PC-9 (cell line): ENCODE measurements around the gene PMM2. TPM values are rescaled to one million over a fixed set of nuclear protein-coding genes. Genes with fewer than 3 reads are reported as not detected.

Experiments
- BruUV-seq: library from RNA; stranded (reverse); fragments of 400-500 nt; replicated peaks from 2 replicates; lab custom pipeline; 2021; lab: Mats Ljungman, UMichigan
- CTCF ChIA-PET: fragments of 300-600 bp; sonication (Branson Sonifier 250); formaldehyde crosslinking; loops from one replicate; lab custom pipeline; 2022; ENCODE audit warnings: antibody characterized with exemption; lab: Charles Lee
- POLR2A ChIA-PET: fragments of 300-600 bp; sonication (Branson Sonifier 250); formaldehyde crosslinking; loops from one replicate; lab custom pipeline; 2022; ENCODE audit warnings: antibody characterized with exemption; ENCODE audit not compliant: unreplicated experiment; lab: Charles Lee
- DNase-seq, 2 experiments: peaks; one replicate each; pipeline versions ENCODE4 v3.0.0 to v3.0.0-alpha.2; 2015 to 2022; ENCODE audit warnings: mixed read lengths in 1 of 2
- H2AFZ ChIP-seq: fragments of 200-600 bp; sonication (generic); 2 replicates; pipeline ENCODE4 v1.8.1; 2017; ENCODE audit warnings: antibody characterized with exemption
- H3F3A ChIP-seq: fragments of 200-600 bp; sonication (generic); 2 replicates; pipeline ENCODE4 v1.8.1; 2017; ENCODE audit warnings: antibody characterized with exemption, mild to moderate bottlenecking, low read depth; ENCODE audit not compliant: insufficient read depth
- H3K27ac ChIP-seq: fragments of 200-600 bp; sonication (generic); 2 replicates; pipeline ENCODE4 v1.6.1; 2016; ENCODE audit warnings: mixed run types
- H3K27me3 ChIP-seq: fragments of 200-600 bp; sonication (generic); 2 replicates; pipeline ENCODE4 v1.6.1; 2016; ENCODE audit warnings: low read depth, mixed run types; ENCODE audit not compliant: insufficient read depth
- H3K36me3 ChIP-seq: fragments of 200-600 bp; sonication (generic); 2 replicates; pipeline ENCODE4 v1.6.1; 2016; ENCODE audit warnings: low read depth, mixed run types
- H3K4me1 ChIP-seq: fragments of 200-600 bp; sonication (generic); replicated peaks from 2 replicates; pipeline ENCODE4 v1.6.1; 2016; ENCODE audit warnings: mixed run types; ENCODE audit not compliant: insufficient read depth
- H3K4me2 ChIP-seq: fragments of 200-600 bp; sonication (generic); 2 replicates; pipeline ENCODE4 v1.6.1; 2017; ENCODE audit warnings: mixed run types
- H3K4me3 ChIP-seq: fragments of 200-600 bp; sonication (generic); 2 replicates; pipeline ENCODE4 v1.6.1; 2016; ENCODE audit warnings: mixed run types
- H3K79me2 ChIP-seq: fragments of 200-600 bp; sonication (generic); 2 replicates; pipeline ENCODE4 v1.6.1; 2017; ENCODE audit warnings: low read depth, mixed run types
- H3K9me2 ChIP-seq: fragments of 200-600 bp; sonication (generic); 2 replicates; pipeline ENCODE4 v1.8.1; 2017; ENCODE audit warnings: mild to moderate bottlenecking; ENCODE audit not compliant: insufficient read depth
- H3K9me3 ChIP-seq: fragments of 200-600 bp; sonication (generic); 2 replicates; pipeline ENCODE4 v1.8.1; 2016; ENCODE audit warnings: low read depth; ENCODE audit not compliant: insufficient read depth
- H4K20me1 ChIP-seq: fragments of 200-600 bp; sonication (generic); 2 replicates; pipeline ENCODE4 v1.8.1; 2017; ENCODE audit not compliant: insufficient read depth
- CTCF ChIP-seq: fragments of 200-600 bp; sonication (generic); conservative IDR thresholded peaks from 2 replicates; pipeline ENCODE4 v1.6.1; 2017; ENCODE audit warnings: mixed run types, antibody characterized with exemption, mild to moderate bottlenecking, moderate library complexity
- EZH2 ChIP-seq: fragments of 200-600 bp; sonication (generic); IDR thresholded peaks from 2 replicates; pipeline ENCODE4 v1.8.0; 2017; ENCODE audit warnings: antibody characterized with exemption, low read depth
- intact Hi-C: fragments of 100-400 bp; cut with micrococcal nuclease; formaldehyde crosslinking; loops from one replicate; pipeline ENCODE4 v1.10.0; 2022; ENCODE audit not compliant: unreplicated experiment
- total RNA-seq: library from RNA; stranded (reverse); gene quantifications from 2 replicates; pipeline ENCODE4 v1.2.3, GENCODE V29; 2021

Gene PMM2
- total RNA-seq, 1 experiment from 2014 or later: 54.4 TPM

DNA sequence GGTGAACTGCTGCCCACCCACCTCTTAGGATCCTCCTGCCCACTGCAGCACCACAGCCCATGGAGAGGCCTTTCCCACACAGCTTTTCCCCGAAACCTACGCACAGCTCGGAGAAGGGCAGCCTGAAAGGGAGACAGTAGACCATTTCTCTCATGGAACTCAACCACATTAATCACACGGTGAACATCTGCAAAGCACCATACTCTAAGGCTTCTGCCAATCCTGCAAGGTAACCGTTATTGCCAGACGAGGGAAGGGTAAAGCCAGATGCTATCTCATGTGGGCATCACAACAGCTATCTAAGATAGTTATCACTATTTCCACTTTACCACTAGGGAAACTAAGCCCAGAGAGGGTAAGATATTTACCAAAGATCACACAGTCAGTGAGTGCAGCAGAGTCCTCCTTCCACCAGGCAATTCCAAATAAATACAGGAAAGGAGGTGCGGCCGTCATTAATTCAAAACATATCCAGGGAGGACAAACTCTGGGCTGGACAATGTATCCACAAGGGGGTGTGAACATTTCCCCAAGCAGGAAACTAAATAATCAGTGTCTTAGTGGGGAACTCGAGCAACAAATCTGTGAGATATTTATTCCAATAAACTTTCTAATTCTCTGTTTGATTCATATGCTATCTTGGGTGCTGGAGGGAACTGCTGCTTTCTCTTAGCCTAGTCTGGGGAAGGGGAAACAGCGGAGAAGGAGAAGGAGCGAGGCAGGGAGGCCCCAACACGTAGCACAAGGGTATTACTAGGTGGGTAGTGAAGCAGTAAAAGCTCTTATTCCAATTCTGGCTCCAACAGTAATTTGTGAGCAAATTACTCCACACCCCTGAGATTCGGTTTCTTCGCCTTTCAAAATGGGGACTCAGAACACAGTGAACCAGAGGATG is 923 bp upstream of the PMM2 start:
- Histone ChIP-seq H3K9me2 (no peaks in the 10 kb centered on the region), H3K27me3 (no peaks in the 10 kb centered on the region), H3K79me2 (peaks cover 66% of the 10 kb centered on the region), H3K4me3 (peak overlapping the region; percentile 96), H3K4me2 (peak overlapping the region; percentile 96), H4K20me1 (peaks cover 32% of the 10 kb centered on the region), H3F3A (peaks cover 8% of the 10 kb centered on the region), H2AFZ (peak overlapping the region; percentile 91), H3K9me3 (no peaks in the 10 kb centered on the region), H3K36me3 (0 out of 2 replicates have a peak, but pooled peaks cover 8% of the 10 kb centered on the region), H3K27ac (peak overlapping the region; percentile 75), H3K4me1 (peaks cover 22% of the 10 kb centered on the region)
- ChIA-PET POLR2A (interaction anchor here (1.2 kb wide), 1 partner anchor 72 kb away, joined by 20 read pairs; the partner anchor contains the start of gene CARHSP1), CTCF (no interaction called here)
- intact Hi-C loops: loop anchor here (1.0 to 5.0 kb wide), 5 partner anchors 20 to 166 kb away; partner anchors contain the start of genes CARHSP1 and USP7
- TF ChIP-seq EZH2 (no peak), CTCF (no peak)
- DNase-seq: no peak
- BruUV-seq: TSS peak; percentile 73

- ChIA-PET CTCF (no interaction called here), POLR2A (no interaction called here)
- H3K27ac ChIP-seq: peak overlapping the region; percentile 75
- H4K20me1 ChIP-seq: peaks cover 44% of the 10 kb centered on the region
- intact Hi-C loops: loop anchor here (2.0 to 5.0 kb wide), 2 partner anchors 164 to 337 kb away; partner anchors contain the start of gene USP7
- peak overlapping the region; percentile 96 for H3K4me3 ChIP-seq
- H3K27me3 ChIP-seq: no peaks in the 10 kb centered on the region
- DNase-seq: peak in 1 of 2 experiments; percentile 44
- peaks cover 20% of the 10 kb centered on the region for H3K36me3 ChIP-seq
- TF ChIP-seq CTCF (no peak), EZH2 (no peak)
- peaks cover 78% of the 10 kb centered on the region for H3K79me2 ChIP-seq
- H3K4me2 ChIP-seq: peak overlapping the region; percentile 96
- peaks cover 16% of the 10 kb centered on the region; the same call in 1 of the 2 replicates for H3F3A ChIP-seq
- H2AFZ ChIP-seq: peak overlapping the region; percentile 87
- H3K4me1 ChIP-seq: peaks cover 22% of the 10 kb centered on the region
- no peaks in the 10 kb centered on the region for H3K9me3 ChIP-seq
- BruUV-seq: no TSS peak
- H3K9me2 ChIP-seq: no peaks in the 10 kb centered on the region
These were observed 512 bp downstream of the PMM2 start for GRCh38 chr16:8798174-8798527.

GRCh38 chr16:8798535-8799157 is 1.0 kb downstream of the PMM2 start:
- intact Hi-C loops: loop anchor here (2.0 to 5.0 kb wide), 2 partner anchors 164 to 336 kb away; partner anchors contain the start of gene USP7
- no peaks in the 10 kb centered on the region for H3K9me2 ChIP-seq
- POLR2A ChIA-PET: no interaction called here

More at GRCh38 chr16:8798535-8799157, 1.0 kb downstream of the PMM2 start:
- H3F3A ChIP-seq: peaks cover 16% of the 10 kb centered on the region; the same call in 1 of the 2 replicates
- peaks cover 46% of the 10 kb centered on the region for H4K20me1 ChIP-seq
- peaks cover 81% of the 10 kb centered on the region for H3K79me2 ChIP-seq
- H3K4me3 ChIP-seq: peak overlapping the region; percentile 96
- H3K27ac ChIP-seq: no peak overlapping the region; the same call in 1 of the 2 replicates
- H3K9me3 ChIP-seq: no peaks in the 10 kb centered on the region
- no peak overlapping the region for H2AFZ ChIP-seq
- peaks cover 22% of the 10 kb centered on the region for H3K36me3 ChIP-seq
- CTCF ChIA-PET: no interaction called here
- BruUV-seq: no TSS peak
- H3K27me3 ChIP-seq: no peaks in the 10 kb centered on the region
- H3K4me1 ChIP-seq: peaks cover 22% of the 10 kb centered on the region
- no peak for DNase-seq
- peak overlapping the region; percentile 96 for H3K4me2 ChIP-seq
- TF ChIP-seq EZH2: no peak
- no peak for TF ChIP-seq CTCF
